Endothelial cell (in vitro differentiated cells): ENCODE data around the gene ZMPSTE24. TPM values are rescaled to one million over a fixed set of nuclear protein-coding genes. Genes with fewer than 3 reads are reported as not detected.

Experiments
- DNase-seq: peaks from one replicate; pipeline ENCODE4 v3.0.0; 2021; ENCODE audit warnings: low spot score
- H3K27ac Mint-ChIP-seq: one replicate; pipeline ENCODE4 v1.8.0; 2021; ENCODE audit warnings: mixed read lengths, inconsistent platforms; ENCODE audit not compliant: unreplicated experiment
- H3K27me3 Mint-ChIP-seq: one replicate; pipeline ENCODE4 v1.8.0; 2021; ENCODE audit warnings: mild to moderate bottlenecking, moderate library complexity, mixed read lengths, inconsistent platforms; ENCODE audit not compliant: unreplicated experiment
- H3K36me3 Mint-ChIP-seq: one replicate; pipeline ENCODE4 v1.8.0; 2021; ENCODE audit warnings: mild to moderate bottlenecking, low read depth, mixed read lengths, inconsistent platforms; ENCODE audit not compliant: unreplicated experiment
- H3K4me1 Mint-ChIP-seq: one replicate; pipeline ENCODE4 v1.8.0; 2021; ENCODE audit warnings: mild to moderate bottlenecking, mixed read lengths, inconsistent platforms; ENCODE audit not compliant: unreplicated experiment
- H3K4me3 Mint-ChIP-seq: one replicate; pipeline ENCODE4 v1.8.0; 2021; ENCODE audit warnings: mild to moderate bottlenecking, mixed read lengths, inconsistent platforms; ENCODE audit not compliant: unreplicated experiment
- H3K9me3 Mint-ChIP-seq: one replicate; pipeline ENCODE4 v1.8.0; 2021; ENCODE audit warnings: mixed read lengths, inconsistent platforms; ENCODE audit not compliant: unreplicated experiment
- total RNA-seq: library from RNA; stranded (reverse); fragmentation: NEBNext Ultra II Directional; extraction: Animal tissue kit (Norgen Biotek cat#: 25700); gene quantifications from one replicate; pipeline ENCODE4 v1.2.1, GENCODE V29; 2021; ENCODE audit not compliant: unreplicated experiment
- TF ChIP-seq, protein P1 (sequence below): fragments of 200-600 bp; sonication (generic); IDR thresholded peaks from one replicate; pipeline ENCODE4 v1.5.0; 2021; ENCODE audit warnings: antibody characterized with exemption; ENCODE audit not compliant: unreplicated experiment

The ZMPSTE24 gene
- total RNA-seq, 1 donor from 2014 or later = 32.9 TPM

DNA sequence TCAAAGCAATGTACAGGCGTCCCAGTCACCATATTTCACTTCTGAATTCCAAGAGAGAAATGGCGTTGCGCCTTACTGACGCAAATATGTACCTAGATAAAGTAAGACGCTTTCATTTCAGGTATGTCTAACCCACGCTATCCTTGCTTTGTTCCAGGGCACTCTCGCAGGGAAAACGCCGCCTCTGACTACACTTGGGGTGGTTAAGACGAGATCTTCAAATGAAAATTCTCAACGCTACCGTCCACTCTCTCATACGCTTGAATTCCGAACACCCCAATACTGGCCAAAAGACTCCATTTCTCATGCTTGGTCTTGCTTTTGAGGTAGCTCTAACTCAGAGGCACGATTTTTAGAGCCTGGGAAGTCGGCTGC, 736 bp upstream of the ZMPSTE24 start:
- H3K36me3 Mint-ChIP-seq = peaks cover 18% of the 10 kb centered on the region
- H3K4me1 Mint-ChIP-seq = peaks cover 6% of the 10 kb centered on the region
- no peak for DNase-seq
- H3K27me3 Mint-ChIP-seq = peaks cover 17% of the 10 kb centered on the region
- TF ChIP-seq, protein P1, sequence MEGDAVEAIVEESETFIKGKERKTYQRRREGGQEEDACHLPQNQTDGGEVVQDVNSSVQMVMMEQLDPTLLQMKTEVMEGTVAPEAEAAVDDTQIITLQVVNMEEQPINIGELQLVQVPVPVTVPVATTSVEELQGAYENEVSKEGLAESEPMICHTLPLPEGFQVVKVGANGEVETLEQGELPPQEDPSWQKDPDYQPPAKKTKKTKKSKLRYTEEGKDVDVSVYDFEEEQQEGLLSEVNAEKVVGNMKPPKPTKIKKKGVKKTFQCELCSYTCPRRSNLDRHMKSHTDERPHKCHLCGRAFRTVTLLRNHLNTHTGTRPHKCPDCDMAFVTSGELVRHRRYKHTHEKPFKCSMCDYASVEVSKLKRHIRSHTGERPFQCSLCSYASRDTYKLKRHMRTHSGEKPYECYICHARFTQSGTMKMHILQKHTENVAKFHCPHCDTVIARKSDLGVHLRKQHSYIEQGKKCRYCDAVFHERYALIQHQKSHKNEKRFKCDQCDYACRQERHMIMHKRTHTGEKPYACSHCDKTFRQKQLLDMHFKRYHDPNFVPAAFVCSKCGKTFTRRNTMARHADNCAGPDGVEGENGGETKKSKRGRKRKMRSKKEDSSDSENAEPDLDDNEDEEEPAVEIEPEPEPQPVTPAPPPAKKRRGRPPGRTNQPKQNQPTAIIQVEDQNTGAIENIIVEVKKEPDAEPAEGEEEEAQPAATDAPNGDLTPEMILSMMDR = no peak
- H3K4me3 Mint-ChIP-seq = peak overlapping the region; percentile 97
- H3K9me3 Mint-ChIP-seq = no peaks in the 10 kb centered on the region
- H3K27ac Mint-ChIP-seq = peak overlapping the region; percentile 99

DNA sequence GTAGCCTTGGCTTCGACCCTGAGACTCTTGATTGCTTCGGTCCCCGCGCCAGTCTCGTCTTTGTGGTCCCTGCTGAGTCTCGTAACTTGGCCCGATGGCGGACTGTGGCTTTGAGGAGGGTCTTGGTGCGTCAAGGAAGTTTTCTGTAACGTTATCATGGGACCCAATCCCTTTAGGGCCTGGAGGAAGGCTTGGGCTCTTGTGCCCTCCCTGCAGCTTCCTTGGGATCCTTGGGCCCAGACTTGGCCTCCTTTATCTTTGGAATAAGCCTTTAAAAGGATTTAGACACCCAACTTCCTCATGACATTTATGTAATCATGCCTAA, 371 bp downstream of the ZMPSTE24 start:
- no peak for DNase-seq
- Mint-ChIP-seq H3K4me3 (peak overlapping the region; percentile 97), H3K27ac (peak overlapping the region; percentile 99), H3K9me3 (no peaks in the 10 kb centered on the region), H3K27me3 (peaks cover 17% of the 10 kb centered on the region), H3K4me1 (peaks cover 6% of the 10 kb centered on the region), H3K36me3 (peaks cover 23% of the 10 kb centered on the region)
- TF ChIP-seq, protein P1 = no peak

DNA sequence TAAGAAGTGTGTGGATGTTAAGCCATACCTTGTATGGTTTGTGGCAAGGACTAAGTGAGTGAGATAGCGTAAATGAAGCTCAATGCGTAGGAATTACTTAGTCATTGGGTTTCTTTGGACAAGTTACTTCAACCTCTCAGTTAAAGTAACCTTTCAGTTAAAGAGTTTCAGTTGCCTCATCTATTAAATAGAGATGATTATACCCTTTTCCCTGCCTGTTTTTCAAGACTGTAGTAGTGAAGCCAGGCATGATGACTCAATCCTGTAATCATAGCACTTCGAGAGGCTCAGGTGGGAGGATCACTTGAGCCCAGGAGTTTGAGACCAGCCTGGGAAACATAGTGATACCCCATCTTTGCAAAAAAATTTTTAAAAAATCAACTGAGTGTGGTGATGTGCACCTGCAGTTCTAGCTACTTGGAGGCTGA, 6.3 kb downstream of the ZMPSTE24 start:
- H3K27ac Mint-ChIP-seq = no peak overlapping the region
- TF ChIP-seq, protein P1 = no peak
- H3K36me3 Mint-ChIP-seq = peaks cover 23% of the 10 kb centered on the region
- no peak overlapping the region for H3K4me3 Mint-ChIP-seq
- DNase-seq = no peak
- H3K27me3 Mint-ChIP-seq = peaks cover 3% of the 10 kb centered on the region
- no peaks in the 10 kb centered on the region for H3K9me3 Mint-ChIP-seq
- peaks cover 2% of the 10 kb centered on the region for H3K4me1 Mint-ChIP-seq

DNA sequence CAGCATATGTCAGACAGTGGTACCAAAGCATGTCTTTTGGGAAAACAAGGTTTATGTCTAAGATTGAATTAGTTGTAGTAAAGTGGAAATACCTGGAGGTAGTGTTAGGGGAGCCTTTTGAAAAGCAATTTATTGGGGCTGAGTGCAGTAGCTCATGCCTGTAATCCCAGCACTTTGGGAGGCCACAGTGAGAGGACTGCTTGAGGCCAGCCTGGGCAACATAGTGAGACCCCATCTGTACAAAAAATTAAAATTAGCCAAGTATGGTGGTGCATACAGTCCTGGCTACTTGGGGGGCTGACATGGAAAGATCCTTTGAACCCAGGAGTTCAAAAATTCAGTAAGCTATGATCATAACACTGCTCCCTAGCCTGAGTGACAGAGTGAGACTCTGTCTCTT, 7.3 kb downstream of the ZMPSTE24 start:
- Mint-ChIP-seq H3K4me3 (no peak overlapping the region), H3K4me1 (no peaks in the 10 kb centered on the region), H3K27me3 (peaks cover 3% of the 10 kb centered on the region), H3K36me3 (peaks cover 29% of the 10 kb centered on the region), H3K27ac (no peak overlapping the region), H3K9me3 (no peaks in the 10 kb centered on the region)
- TF ChIP-seq, protein P1 = no peak
- DNase-seq = no peak

DNA sequence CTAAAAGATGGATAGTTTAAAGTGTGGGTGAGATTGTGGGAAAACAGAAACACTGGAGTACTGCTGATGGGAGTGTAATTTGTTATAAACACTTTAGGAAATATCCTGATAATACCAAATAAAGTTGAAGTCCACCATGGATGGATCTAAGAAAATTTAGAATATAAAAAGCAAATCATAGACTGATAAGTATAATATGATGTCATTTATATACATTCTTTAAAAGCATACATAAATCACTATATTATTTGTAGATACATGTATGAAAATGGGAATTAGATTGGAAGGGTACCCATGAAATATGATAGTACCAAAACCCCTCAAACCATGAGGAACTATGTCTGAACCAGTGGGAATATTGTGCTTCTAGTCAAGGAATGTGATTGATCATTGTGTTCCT, 7.9 kb downstream of the ZMPSTE24 start:
- Mint-ChIP-seq H3K4me3 (no peak overlapping the region), H3K4me1 (no peaks in the 10 kb centered on the region), H3K9me3 (no peaks in the 10 kb centered on the region), H3K36me3 (peaks cover 31% of the 10 kb centered on the region), H3K27me3 (peaks cover 3% of the 10 kb centered on the region), H3K27ac (no peak overlapping the region)
- TF ChIP-seq, protein P1 = no peak
- no peak for DNase-seq
